DMS153 treated with DMSO at 0.1 percent for 48 hours (cell line): ENCODE data around the gene NR2F1-AS1.
"Not testable (repeated sequence)": the region's sequence is repeated elsewhere in the genome, so short reads cannot be mapped to it uniquely, and the experiment has no call there.

Source experiments
- DNase-seq: peaks from one replicate; lab custom pipeline; 2025; ENCODE audit not compliant: unreplicated experiment; lab: John Stamatoyannopoulos, UW

NR2F1-AS1 gene

GRCh38 chr5:93395971-93396379 is 185.0 kb downstream of the NR2F1-AS1 start:
- no peak for DNase-seq

- DNase-seq = no peak
These were observed 186.0 kb downstream of the NR2F1-AS1 start for GRCh38 chr5:93395010-93395409.

- no peak for DNase-seq
These were observed 186.7 kb downstream of the NR2F1-AS1 start for GRCh38 chr5:93394301-93394700.

- not testable (repeated sequence) for DNase-seq
These were observed 189.8 kb downstream of the NR2F1-AS1 start for GRCh38 chr5:93391169-93391568.

- DNase-seq = no peak
These were observed 195.4 kb downstream of the NR2F1-AS1 start for GRCh38 chr5:93385655-93386054.

GRCh38 chr5:93384995-93385394 is 196.0 kb downstream of the NR2F1-AS1 start:
- no peak for DNase-seq

- no peak for DNase-seq
These were observed 197.0 kb downstream of the NR2F1-AS1 start for GRCh38 chr5:93384026-93384425.

- no peak for DNase-seq
These were observed 198.7 kb downstream of the NR2F1-AS1 start for GRCh38 chr5:93382188-93382825.

- no peak for DNase-seq
These were observed 200.0 kb downstream of the NR2F1-AS1 start for GRCh38 chr5:93381057-93381456.

GRCh38 chr5:93378073-93378472 is 202.9 kb downstream of the NR2F1-AS1 start:
- peak; percentile 12 for DNase-seq

- DNase-seq = no peak
These were observed 209.1 kb downstream of the NR2F1-AS1 start for GRCh38 chr5:93371893-93372292.

- DNase-seq = no peak
These were observed 216.6 kb downstream of the NR2F1-AS1 start for GRCh38 chr5:93364378-93364777.

- no peak for DNase-seq
These were observed 220.5 kb downstream of the NR2F1-AS1 start for GRCh38 chr5:93360436-93361088.

- DNase-seq = no peak
These were observed 221.1 kb downstream of the NR2F1-AS1 start for GRCh38 chr5:93359960-93360305.
